ENCODE measurements around the gene NRXN3.

GRCh38 chr14:78129375-78129774 is 40.8 kb upstream of the NRXN3 start:
- TF ChIP-seq CTCF (IDR thresholded peaks at IDR 0.05; ENCODE audit: poor library complexity) = no peak
- TF ChIP-seq EZH2phosphoT487 (IDR thresholded peaks at IDR 0.05; ENCODE audit: low read depth, severe bottlenecking, unreplicated experiment) = no peak
